ENCODE measurements around the gene ZNF655. TPM values are rescaled to one million over a fixed set of nuclear protein-coding genes. Genes with fewer than 3 reads are reported as not detected.
"Not testable (repeated sequence)": the region's sequence is repeated elsewhere in the genome, so short reads cannot be mapped to it uniquely, and the experiment has no call there.

The ZNF655 gene
- total RNA-seq, 1 experiment from 2014 or later, result 54.9 TPM

- intact Hi-C loops (cut with micrococcal nuclease; ENCODE audit: unreplicated experiment), result no loop called here
- H3K4me1 ChIP-seq (ENCODE audit: control insufficient read depth, insufficient read depth, low read length), result peaks cover 25% of the 10 kb centered on the region
- no TSS peak for BruUV-seq (replicated peaks)
These were observed 4.4 kb downstream of the ZNF655 start for GRCh38 chr7:99562832-99563231.

GRCh38 chr7:99563650-99564049 is 5.2 kb downstream of the ZNF655 start:
- H3K9me3 ChIP-seq (ENCODE audit: control insufficient read depth, insufficient read depth, low read depth, low read length), result no peaks in the 10 kb centered on the region
- H3K36me3 ChIP-seq (ENCODE audit: control insufficient read depth, insufficient read depth, low read length), result peaks cover 37% of the 10 kb centered on the region
- CTCF ChIA-PET, result no interaction called here
- no peak for TF ChIP-seq SIN3A (IDR thresholded peaks at IDR 0.05; ENCODE audit: borderline replicate concordance, insufficient read depth, low read depth, low read length)
- no peak for TF ChIP-seq REST (IDR thresholded peaks at IDR 0.05; ENCODE audit: insufficient read depth in 1 of 2, low read depth in 2 of 2, low read length in 1 of 2)
- TF ChIP-seq CTCF (IDR thresholded peaks at IDR 0.05), result no peak
- TF ChIP-seq POLR2AphosphoS5 (IDR thresholded peaks at IDR 0.05; ENCODE audit: low read depth, low read length), result no peak
- TF ChIP-seq TCF7L2 (IDR thresholded peaks at IDR 0.05; ENCODE audit: low read depth, low read length), result no peak
- H3K4me1 ChIP-seq (ENCODE audit: control insufficient read depth, insufficient read depth, low read length), result peaks cover 25% of the 10 kb centered on the region
- H3K27me3 ChIP-seq (ENCODE audit: control insufficient read depth, insufficient read depth, low read length), result no peaks in the 10 kb centered on the region
- intact Hi-C loops (cut with micrococcal nuclease; ENCODE audit: unreplicated experiment), result no loop called here
- no peak overlapping the region for H3K4me3 ChIP-seq (ENCODE audit: low read depth in 2 of 2, low read length in 2 of 2)
- ATAC-seq (no peak), DNase-seq (ENCODE audit: low read depth, low spot score) (no peak)
- no TSS peak for BruUV-seq (replicated peaks)
- POLR2A ChIA-PET, result no interaction called here
- in situ Hi-C loops (cut with HindIII; ENCODE audit: low pct_unique_long_range_greater_than_20kb, low sequenced_read_pairs), result no loop called here
- peak overlapping the region; percentile 24; the same call in 1 of the 2 replicates for H3K27ac ChIP-seq (ENCODE audit: low read length)

More at GRCh38 chr7:99562832-99563231, 4.4 kb downstream of the ZNF655 start:
- Histone ChIP-seq H3K27me3 (ENCODE audit: control insufficient read depth, insufficient read depth, low read length) (no peaks in the 10 kb centered on the region), H3K4me3 (ENCODE audit: low read depth in 2 of 2, low read length in 2 of 2) (peak overlapping the region in 1 of 2 experiments; percentile 1; a peak in 1 of 4 replicates), H3K9me3 (ENCODE audit: control insufficient read depth, insufficient read depth, low read depth, low read length) (no peaks in the 10 kb centered on the region), H3K27ac (ENCODE audit: low read length) (peak overlapping the region; percentile 74), H3K36me3 (ENCODE audit: control insufficient read depth, insufficient read depth, low read length) (peaks cover 37% of the 10 kb centered on the region)
- DNase-seq (ENCODE audit: low read depth, low spot score), result peak; percentile 99
- TF ChIP-seq POLR2AphosphoS5 (IDR thresholded peaks at IDR 0.05; ENCODE audit: low read depth, low read length) (no peak), REST (IDR thresholded peaks at IDR 0.05; ENCODE audit: insufficient read depth in 1 of 2, low read depth in 2 of 2, low read length in 1 of 2) (no peak), CTCF (IDR thresholded peaks at IDR 0.05) (no peak), SIN3A (IDR thresholded peaks at IDR 0.05; ENCODE audit: borderline replicate concordance, insufficient read depth, low read depth, low read length) (no peak), TCF7L2 (IDR thresholded peaks at IDR 0.05; ENCODE audit: low read depth, low read length) (no peak)
- peak; percentile 78 for ATAC-seq
- CTCF ChIA-PET, result no interaction called here
- POLR2A ChIA-PET, result no interaction called here
- in situ Hi-C loops (cut with HindIII; ENCODE audit: low pct_unique_long_range_greater_than_20kb, low sequenced_read_pairs), result no loop called here

- ATAC-seq; H3K27ac ChIP-seq (ENCODE audit: low read length); intact Hi-C loops (cut with micrococcal nuclease; ENCODE audit: unreplicated experiment); POLR2A ChIA-PET; H3K27me3 ChIP-seq (ENCODE audit: control insufficient read depth, insufficient read depth, low read length); CTCF ChIA-PET; BruUV-seq (replicated peaks); H3K9me3 ChIP-seq (ENCODE audit: control insufficient read depth, insufficient read depth, low read depth, low read length); DNase-seq (ENCODE audit: low read depth, low spot score); H3K4me1 ChIP-seq (ENCODE audit: control insufficient read depth, insufficient read depth, low read length); H3K4me3 ChIP-seq (ENCODE audit: low read depth in 2 of 2, low read length in 2 of 2); in situ Hi-C loops (cut with HindIII; ENCODE audit: low pct_unique_long_range_greater_than_20kb, low sequenced_read_pairs): not testable (repeated sequence)
- peaks cover 47% of the 10 kb centered on the region for H3K36me3 ChIP-seq (ENCODE audit: control insufficient read depth, insufficient read depth, low read length)
These were observed 10.3 kb downstream of the ZNF655 start for GRCh38 chr7:99568770-99569169.

All from Panc1 (cell line).